Stimulated activated naive CD4-positive, alpha-beta T cell treated with Interleukin-2 at 50 U/mL for 16 hours (primary cell): ENCODE data around the gene ANKRD1.
"Not testable (repeated sequence)": the region's sequence is repeated elsewhere in the genome, so short reads cannot be mapped to it uniquely, and the experiment has no call there.

Source experiments
- DNase-seq: peaks from one replicate; lab custom pipeline; 2025; lab: John Stamatoyannopoulos, UW

ANKRD1 gene

GRCh38 chr10:90912174-90912573, 8.7 kb downstream of the ANKRD1 start:
- DNase-seq: no peak

GRCh38 chr10:90911133-90912051, 9.5 kb downstream of the ANKRD1 start:
- peak; percentile 5 for DNase-seq

GRCh38 chr10:90906596-90906995, 14.3 kb downstream of the ANKRD1 start:
- no peak for DNase-seq

GRCh38 chr10:90905925-90906324, 15.0 kb downstream of the ANKRD1 start:
- DNase-seq: no peak

- DNase-seq: not testable (repeated sequence)
Measured at GRCh38 chr10:90896916-90897315, 24.0 kb downstream of the ANKRD1 start.

GRCh38 chr10:90893190-90893589, 27.7 kb downstream of the ANKRD1 start:
- DNase-seq: no peak

- DNase-seq: no peak
Measured at GRCh38 chr10:90890347-90890746, 30.5 kb downstream of the ANKRD1 start.

GRCh38 chr10:90889636-90890035, 31.3 kb downstream of the ANKRD1 start:
- DNase-seq: no peak

- DNase-seq: no peak
Measured at GRCh38 chr10:90888387-90888786, 32.5 kb downstream of the ANKRD1 start.

- DNase-seq: no peak
Measured at GRCh38 chr10:90887555-90887954, 33.3 kb downstream of the ANKRD1 start.

GRCh38 chr10:90885176-90885575, 35.7 kb downstream of the ANKRD1 start:
- DNase-seq: no peak

GRCh38 chr10:90884431-90884830, 36.5 kb downstream of the ANKRD1 start:
- no peak for DNase-seq

- DNase-seq: not testable (repeated sequence)
Measured at GRCh38 chr10:90880059-90880719, 40.7 kb downstream of the ANKRD1 start.

- DNase-seq: no peak
Measured at GRCh38 chr10:90879062-90879461, 41.8 kb downstream of the ANKRD1 start.

- peak; percentile 25 for DNase-seq
Measured at GRCh38 chr10:90872648-90873020, 48.3 kb downstream of the ANKRD1 start.

GRCh38 chr10:90871766-90872647, 48.9 kb downstream of the ANKRD1 start, which contains the start of gene RPP30:
Gene RPP30, plus strand, starts transcription at chr10:90871974. Its CDS starts 13 bp downstream, at chr10:90871987.
- DNase-seq: peak; percentile 84

GRCh38 chr10:90871279-90871765, 49.6 kb downstream of the ANKRD1 start:
- peak; percentile 26 for DNase-seq

GRCh38 chr10:90866050-90866598, 54.8 kb downstream of the ANKRD1 start:
- no peak for DNase-seq

GRCh38 chr10:90865401-90865800, 55.5 kb downstream of the ANKRD1 start:
- no peak for DNase-seq

GRCh38 chr10:90862908-90863514, 57.9 kb downstream of the ANKRD1 start:
- DNase-seq: no peak
